ENCODE results near the gene CTBP2. TPM values are rescaled to one million over a fixed set of nuclear protein-coding genes. Genes with fewer than 3 reads are reported as not detected.

CTBP2 gene
- total and polyA plus RNA-seq, 2 of the 13 experiments (the other 11 are each of a cell fraction or from before 2014, with no cell fraction given) = 0.08 TPM; not detected in 1

GRCh38 chr10:125124115-125124487 is 36.3 kb downstream of the CTBP2 start:
- Histone ChIP-seq H3K9ac (ENCODE audit: insufficient read depth, low read depth, low read length) (no peak overlapping the region), H3K36me3 (replicated peaks in 1 of 2; ENCODE audit: control insufficient read depth in 1 of 2, insufficient read depth in 2 of 2, low read length in 2 of 2) (no peaks in the 10 kb centered on the region), H3K27me3 (ENCODE audit: control insufficient read depth in 1 of 2, insufficient read depth in 2 of 2, low read length in 2 of 2) (peaks cover 1 to 75% of the 10 kb centered on the region in 2 experiments; a peak in 4 of 5 replicates), H3K4me2 (ENCODE audit: low read depth, low read length) (no peak overlapping the region), H3K9me3 (ENCODE audit: low read length) (no peaks in the 10 kb centered on the region), H3K27ac (ENCODE audit: extremely low read length, insufficient read depth, low read length) (no peak overlapping the region), H3K4me3 (replicated peaks in 1 of 3; ENCODE audit: insufficient read depth in 1 of 3, low read depth in 2 of 3, low read length in 3 of 3) (no peak overlapping the region), H3K79me2 (ENCODE audit: insufficient read depth, low read length) (no peaks in the 10 kb centered on the region), H2AFZ (ENCODE audit: low read length) (no peak overlapping the region), H3K4me1 (ENCODE audit: insufficient read depth, low read length) (peaks cover 10% of the 10 kb centered on the region; the same call in 1 of the 2 replicates), H4K20me1 (ENCODE audit: insufficient read depth, low read length) (no peaks in the 10 kb centered on the region)
- ChIA-PET POLR2A (no interaction called here), CTCF (ENCODE audit: low intra/inter-chr PET ratio, low total read pairs) (no interaction called here)
- BruUV-seq (replicated peaks) = no TSS peak
- intact Hi-C loops (cut with micrococcal nuclease; ENCODE audit: unreplicated experiment) (no loop called here), in situ Hi-C loops (cut with HindIII; ENCODE audit: extremely low pct_ligation_motif_present, low pct_unique_long_range_greater_than_20kb) (no loop called here)
- FAIRE-seq (no peak), DNase-seq (ENCODE audit: low spot score) (no peak), ATAC-seq (no peak)
- WGBS (ENCODE audit: low lambda C conversion rate) = 26% methylated on average over 11 of the region's 11 CpGs
- TF ChIP-seq POGZ (CRISPR knock-in tag; IDR thresholded peaks at IDR 0.05) = no peak
- TF ChIP-seq, protein P1, sequence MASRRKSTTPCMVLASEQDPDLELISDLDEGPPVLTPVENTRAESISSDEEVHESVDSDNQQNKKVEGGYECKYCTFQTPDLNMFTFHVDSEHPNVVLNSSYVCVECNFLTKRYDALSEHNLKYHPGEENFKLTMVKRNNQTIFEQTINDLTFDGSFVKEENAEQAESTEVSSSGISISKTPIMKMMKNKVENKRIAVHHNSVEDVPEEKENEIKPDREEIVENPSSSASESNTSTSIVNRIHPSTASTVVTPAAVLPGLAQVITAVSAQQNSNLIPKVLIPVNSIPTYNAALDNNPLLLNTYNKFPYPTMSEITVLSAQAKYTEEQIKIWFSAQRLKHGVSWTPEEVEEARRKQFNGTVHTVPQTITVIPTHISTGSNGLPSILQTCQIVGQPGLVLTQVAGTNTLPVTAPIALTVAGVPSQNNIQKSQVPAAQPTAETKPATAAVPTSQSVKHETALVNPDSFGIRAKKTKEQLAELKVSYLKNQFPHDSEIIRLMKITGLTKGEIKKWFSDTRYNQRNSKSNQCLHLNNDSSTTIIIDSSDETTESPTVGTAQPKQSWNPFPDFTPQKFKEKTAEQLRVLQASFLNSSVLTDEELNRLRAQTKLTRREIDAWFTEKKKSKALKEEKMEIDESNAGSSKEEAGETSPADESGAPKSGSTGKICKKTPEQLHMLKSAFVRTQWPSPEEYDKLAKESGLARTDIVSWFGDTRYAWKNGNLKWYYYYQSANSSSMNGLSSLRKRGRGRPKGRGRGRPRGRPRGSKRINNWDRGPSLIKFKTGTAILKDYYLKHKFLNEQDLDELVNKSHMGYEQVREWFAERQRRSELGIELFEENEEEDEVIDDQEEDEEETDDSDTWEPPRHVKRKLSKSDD (CRISPR knock-in tag; IDR thresholded peaks at IDR 0.05; ENCODE audit: low read depth) = no peak
- TF ChIP-seq, protein P2, sequence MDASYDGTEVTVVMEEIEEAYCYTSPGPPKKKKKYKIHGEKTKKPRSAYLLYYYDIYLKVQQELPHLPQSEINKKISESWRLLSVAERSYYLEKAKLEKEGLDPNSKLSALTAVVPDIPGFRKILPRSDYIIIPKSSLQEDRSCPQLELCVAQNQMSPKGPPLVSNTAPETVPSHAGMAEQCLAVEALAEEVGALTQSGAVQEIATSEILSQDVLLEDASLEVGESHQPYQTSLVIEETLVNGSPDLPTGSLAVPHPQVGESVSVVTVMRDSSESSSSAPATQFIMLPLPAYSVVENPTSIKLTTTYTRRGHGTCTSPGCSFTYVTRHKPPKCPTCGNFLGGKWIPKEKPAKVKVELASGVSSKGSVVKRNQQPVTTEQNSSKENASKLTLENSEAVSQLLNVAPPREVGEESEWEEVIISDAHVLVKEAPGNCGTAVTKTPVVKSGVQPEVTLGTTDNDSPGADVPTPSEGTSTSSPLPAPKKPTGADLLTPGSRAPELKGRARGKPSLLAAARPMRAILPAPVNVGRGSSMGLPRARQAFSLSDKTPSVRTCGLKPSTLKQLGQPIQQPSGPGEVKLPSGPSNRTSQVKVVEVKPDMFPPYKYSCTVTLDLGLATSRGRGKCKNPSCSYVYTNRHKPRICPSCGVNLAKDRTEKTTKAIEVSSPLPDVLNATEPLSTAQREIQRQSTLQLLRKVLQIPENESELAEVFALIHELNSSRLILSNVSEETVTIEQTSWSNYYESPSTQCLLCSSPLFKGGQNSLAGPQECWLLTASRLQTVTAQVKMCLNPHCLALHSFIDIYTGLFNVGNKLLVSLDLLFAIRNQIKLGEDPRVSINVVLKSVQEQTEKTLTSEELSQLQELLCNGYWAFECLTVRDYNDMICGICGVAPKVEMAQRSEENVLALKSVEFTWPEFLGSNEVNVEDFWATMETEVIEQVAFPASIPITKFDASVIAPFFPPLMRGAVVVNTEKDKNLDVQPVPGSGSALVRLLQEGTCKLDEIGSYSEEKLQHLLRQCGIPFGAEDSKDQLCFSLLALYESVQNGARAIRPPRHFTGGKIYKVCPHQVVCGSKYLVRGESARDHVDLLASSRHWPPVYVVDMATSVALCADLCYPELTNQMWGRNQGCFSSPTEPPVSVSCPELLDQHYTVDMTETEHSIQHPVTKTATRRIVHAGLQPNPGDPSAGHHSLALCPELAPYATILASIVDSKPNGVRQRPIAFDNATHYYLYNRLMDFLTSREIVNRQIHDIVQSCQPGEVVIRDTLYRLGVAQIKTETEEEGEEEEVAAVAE (CRISPR knock-in tag; IDR thresholded peaks at IDR 0.05; ENCODE audit: borderline replicate concordance) = no peak
- no peak for TF ChIP-seq ZNF318 (CRISPR knock-in tag; IDR thresholded peaks at IDR 0.05)
- no peak for TF ChIP-seq ZNF326 (CRISPR knock-in tag; IDR thresholded peaks at IDR 0.05; ENCODE audit: borderline replicate concordance)
- TF ChIP-seq POLR2AphosphoS2 (IDR thresholded peaks at IDR 0.05; ENCODE audit: low read depth, low read length) = no peak
- no peak for TF ChIP-seq EED (CRISPR knock-in tag; IDR thresholded peaks at IDR 0.05)

Data from HepG2 (cell line).